Peyer's patch (tissue), 4 donors: ENCODE measurements around the gene TMCO4.

Source experiments
- POLR2A ChIP-seq, 2 donors: fragments of 450-650 bp; IDR thresholded peaks; one replicate each; pipeline ENCODE4 v1.5.1; 2017; ENCODE audit warnings: antibody characterized with exemption in 2 of 2, mild to moderate bottlenecking in 2 of 2, moderate library complexity in 2 of 2
- TF ChIP-seq, protein P1 (sequence below), 6 experiments: fragments of 450-650 bp in 4 of 6; fragments of 200-600 bp in 2 of 6; sonication (generic) in 1 of 6; IDR thresholded peaks; one replicate each; pipeline ENCODE4 v1.5.1; 2017 to 2019; ENCODE audit warnings: antibody characterized with exemption in 6 of 6, mild to moderate bottlenecking in 3 of 6, moderate library complexity in 1 of 6

GRCh38 chr1:19780267-19780877, 19.3 kb downstream of the TMCO4 start:
- TF ChIP-seq, protein P1, sequence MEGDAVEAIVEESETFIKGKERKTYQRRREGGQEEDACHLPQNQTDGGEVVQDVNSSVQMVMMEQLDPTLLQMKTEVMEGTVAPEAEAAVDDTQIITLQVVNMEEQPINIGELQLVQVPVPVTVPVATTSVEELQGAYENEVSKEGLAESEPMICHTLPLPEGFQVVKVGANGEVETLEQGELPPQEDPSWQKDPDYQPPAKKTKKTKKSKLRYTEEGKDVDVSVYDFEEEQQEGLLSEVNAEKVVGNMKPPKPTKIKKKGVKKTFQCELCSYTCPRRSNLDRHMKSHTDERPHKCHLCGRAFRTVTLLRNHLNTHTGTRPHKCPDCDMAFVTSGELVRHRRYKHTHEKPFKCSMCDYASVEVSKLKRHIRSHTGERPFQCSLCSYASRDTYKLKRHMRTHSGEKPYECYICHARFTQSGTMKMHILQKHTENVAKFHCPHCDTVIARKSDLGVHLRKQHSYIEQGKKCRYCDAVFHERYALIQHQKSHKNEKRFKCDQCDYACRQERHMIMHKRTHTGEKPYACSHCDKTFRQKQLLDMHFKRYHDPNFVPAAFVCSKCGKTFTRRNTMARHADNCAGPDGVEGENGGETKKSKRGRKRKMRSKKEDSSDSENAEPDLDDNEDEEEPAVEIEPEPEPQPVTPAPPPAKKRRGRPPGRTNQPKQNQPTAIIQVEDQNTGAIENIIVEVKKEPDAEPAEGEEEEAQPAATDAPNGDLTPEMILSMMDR (IDR thresholded peaks at IDR 0.05), result no peak
- TF ChIP-seq POLR2A (IDR thresholded peaks at IDR 0.05), result no peak
